Glutamatergic neuron (in vitro differentiated cells): ENCODE measurements around the gene FNDC4. TPM values are rescaled to one million over a fixed set of nuclear protein-coding genes. Genes with fewer than 3 reads are reported as not detected.

Experiments
- DNase-seq: peaks from one replicate; pipeline ENCODE4 v3.0.0; 2022
- H3K27ac Mint-ChIP-seq: one replicate; pipeline ENCODE4 v1.8.0; 2020; ENCODE audit warnings: mild to moderate bottlenecking, mixed read lengths, inconsistent platforms; ENCODE audit not compliant: unreplicated experiment
- H3K27me3 Mint-ChIP-seq: one replicate; pipeline ENCODE4 v1.8.0; 2020; ENCODE audit warnings: mild to moderate bottlenecking, moderate library complexity, mixed read lengths, inconsistent platforms; ENCODE audit not compliant: unreplicated experiment
- H3K36me3 Mint-ChIP-seq: one replicate; pipeline ENCODE4 v1.8.0; 2020; ENCODE audit warnings: mild to moderate bottlenecking, mixed read lengths, inconsistent platforms; ENCODE audit not compliant: unreplicated experiment
- H3K4me1 Mint-ChIP-seq: one replicate; pipeline ENCODE4 v1.8.0; 2020; ENCODE audit warnings: mild to moderate bottlenecking, low read depth, mixed read lengths, inconsistent platforms; ENCODE audit not compliant: unreplicated experiment
- H3K4me3 Mint-ChIP-seq: one replicate; pipeline ENCODE4 v1.8.0; 2020; ENCODE audit warnings: mild to moderate bottlenecking, mixed read lengths, inconsistent platforms; ENCODE audit not compliant: unreplicated experiment
- H3K9me3 Mint-ChIP-seq: one replicate; pipeline ENCODE4 v1.8.0; 2020; ENCODE audit warnings: mild to moderate bottlenecking, moderate library complexity, mixed read lengths, inconsistent platforms; ENCODE audit not compliant: unreplicated experiment
- total RNA-seq: library from RNA; stranded (reverse); fragmentation: NEBNext Ultra II Directional; extraction: Animal tissue kit (Norgen Biotek cat#: 25700); gene quantifications from one replicate; pipeline ENCODE4 v1.2.1, GENCODE V29; 2021; ENCODE audit not compliant: unreplicated experiment
- TF ChIP-seq, protein P1 (sequence below): fragments of 200-600 bp; sonication (generic); IDR thresholded peaks from one replicate; pipeline ENCODE4 v1.5.0; 2021; ENCODE audit not compliant: partially characterized antibody, unreplicated experiment

Gene FNDC4
- total RNA-seq, 1 donor from 2014 or later: 15.2 TPM

GRCh38 chr2:27518113-27518781, 23.2 kb upstream of the FNDC4 start:
- TF ChIP-seq, protein P1, sequence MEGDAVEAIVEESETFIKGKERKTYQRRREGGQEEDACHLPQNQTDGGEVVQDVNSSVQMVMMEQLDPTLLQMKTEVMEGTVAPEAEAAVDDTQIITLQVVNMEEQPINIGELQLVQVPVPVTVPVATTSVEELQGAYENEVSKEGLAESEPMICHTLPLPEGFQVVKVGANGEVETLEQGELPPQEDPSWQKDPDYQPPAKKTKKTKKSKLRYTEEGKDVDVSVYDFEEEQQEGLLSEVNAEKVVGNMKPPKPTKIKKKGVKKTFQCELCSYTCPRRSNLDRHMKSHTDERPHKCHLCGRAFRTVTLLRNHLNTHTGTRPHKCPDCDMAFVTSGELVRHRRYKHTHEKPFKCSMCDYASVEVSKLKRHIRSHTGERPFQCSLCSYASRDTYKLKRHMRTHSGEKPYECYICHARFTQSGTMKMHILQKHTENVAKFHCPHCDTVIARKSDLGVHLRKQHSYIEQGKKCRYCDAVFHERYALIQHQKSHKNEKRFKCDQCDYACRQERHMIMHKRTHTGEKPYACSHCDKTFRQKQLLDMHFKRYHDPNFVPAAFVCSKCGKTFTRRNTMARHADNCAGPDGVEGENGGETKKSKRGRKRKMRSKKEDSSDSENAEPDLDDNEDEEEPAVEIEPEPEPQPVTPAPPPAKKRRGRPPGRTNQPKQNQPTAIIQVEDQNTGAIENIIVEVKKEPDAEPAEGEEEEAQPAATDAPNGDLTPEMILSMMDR: no peak
- H3K27me3 Mint-ChIP-seq: peaks cover 2% of the 10 kb centered on the region
- H3K4me3 Mint-ChIP-seq: no peak overlapping the region
- H3K4me1 Mint-ChIP-seq: no peaks in the 10 kb centered on the region
- H3K27ac Mint-ChIP-seq: no peak overlapping the region
- no peaks in the 10 kb centered on the region for H3K36me3 Mint-ChIP-seq
- no peaks in the 10 kb centered on the region for H3K9me3 Mint-ChIP-seq
- no peak for DNase-seq

DNA sequence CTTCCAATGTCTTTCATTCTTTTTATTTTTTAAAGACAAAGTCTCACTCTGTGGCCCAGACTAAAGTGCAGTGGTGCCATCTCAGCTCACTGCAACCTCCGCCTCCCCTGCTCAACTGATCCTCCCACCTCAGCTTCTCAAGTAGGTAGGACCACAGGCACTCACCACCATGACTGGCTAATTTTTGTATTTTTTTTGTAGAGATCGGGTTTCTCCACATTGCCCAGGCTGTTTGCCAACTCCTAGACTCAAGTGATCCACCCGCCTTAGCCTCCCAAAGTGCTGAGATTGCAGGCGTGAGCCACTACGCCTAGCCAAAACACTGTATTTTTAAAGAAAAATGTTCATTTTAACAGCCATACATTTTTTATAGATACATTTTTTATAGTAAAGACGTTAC, 14.3 kb upstream of the FNDC4 start:
- TF ChIP-seq, protein P1: no peak
- no peak overlapping the region for H3K27ac Mint-ChIP-seq
- H3K4me1 Mint-ChIP-seq: no peaks in the 10 kb centered on the region

GRCh38 chr2:27507293-27507692, 12.3 kb upstream of the FNDC4 start:
- Mint-ChIP-seq H3K9me3 (no peaks in the 10 kb centered on the region), H3K36me3 (no peaks in the 10 kb centered on the region), H3K4me1 (no peaks in the 10 kb centered on the region), H3K27me3 (no peaks in the 10 kb centered on the region), H3K4me3 (no peak overlapping the region), H3K27ac (no peak overlapping the region)
- no peak for DNase-seq
- TF ChIP-seq, protein P1: no peak

More for the DNA sequence above, 14.3 kb upstream of the FNDC4 start:
- Mint-ChIP-seq H3K36me3 (no peaks in the 10 kb centered on the region), H3K4me3 (no peak overlapping the region), H3K9me3 (no peaks in the 10 kb centered on the region), H3K27me3 (no peaks in the 10 kb centered on the region)
- no peak for DNase-seq

- TF ChIP-seq, protein P1: no peak
- no peak for DNase-seq
- H3K4me3 Mint-ChIP-seq: no peak overlapping the region
- H3K4me1 Mint-ChIP-seq: peaks cover under 1% of the 10 kb centered on the region
- no peaks in the 10 kb centered on the region for H3K9me3 Mint-ChIP-seq
- no peaks in the 10 kb centered on the region for H3K27me3 Mint-ChIP-seq
- H3K36me3 Mint-ChIP-seq: no peaks in the 10 kb centered on the region
- no peak overlapping the region for H3K27ac Mint-ChIP-seq
Observed at GRCh38 chr2:27506587-27506986, 11.6 kb upstream of the FNDC4 start.

GRCh38 chr2:27502142-27502541, 7.1 kb upstream of the FNDC4 start:
- Mint-ChIP-seq H3K4me3 (no peak overlapping the region), H3K36me3 (no peaks in the 10 kb centered on the region), H3K27me3 (peaks cover 5% of the 10 kb centered on the region), H3K9me3 (peaks cover 3% of the 10 kb centered on the region), H3K27ac (no peak overlapping the region), H3K4me1 (peaks cover 4% of the 10 kb centered on the region)
- no peak for DNase-seq
- TF ChIP-seq, protein P1: no peak
